HG02588 (cell line): ENCODE measurements around the gene ECT2.
"Not testable (repeated sequence)": the region's sequence is repeated elsewhere in the genome, so short reads cannot be mapped to it uniquely, and the experiment has no call there.

ENCODE experiments used
- ATAC-seq: cut with Tn5 transposase; IDR thresholded peaks from one replicate; pipeline ENCODE4 v1.9.1; 2021; ENCODE audit warnings: mild to moderate bottlenecking, moderate library complexity; ENCODE audit not compliant: unreplicated experiment

ECT2 gene

DNA sequence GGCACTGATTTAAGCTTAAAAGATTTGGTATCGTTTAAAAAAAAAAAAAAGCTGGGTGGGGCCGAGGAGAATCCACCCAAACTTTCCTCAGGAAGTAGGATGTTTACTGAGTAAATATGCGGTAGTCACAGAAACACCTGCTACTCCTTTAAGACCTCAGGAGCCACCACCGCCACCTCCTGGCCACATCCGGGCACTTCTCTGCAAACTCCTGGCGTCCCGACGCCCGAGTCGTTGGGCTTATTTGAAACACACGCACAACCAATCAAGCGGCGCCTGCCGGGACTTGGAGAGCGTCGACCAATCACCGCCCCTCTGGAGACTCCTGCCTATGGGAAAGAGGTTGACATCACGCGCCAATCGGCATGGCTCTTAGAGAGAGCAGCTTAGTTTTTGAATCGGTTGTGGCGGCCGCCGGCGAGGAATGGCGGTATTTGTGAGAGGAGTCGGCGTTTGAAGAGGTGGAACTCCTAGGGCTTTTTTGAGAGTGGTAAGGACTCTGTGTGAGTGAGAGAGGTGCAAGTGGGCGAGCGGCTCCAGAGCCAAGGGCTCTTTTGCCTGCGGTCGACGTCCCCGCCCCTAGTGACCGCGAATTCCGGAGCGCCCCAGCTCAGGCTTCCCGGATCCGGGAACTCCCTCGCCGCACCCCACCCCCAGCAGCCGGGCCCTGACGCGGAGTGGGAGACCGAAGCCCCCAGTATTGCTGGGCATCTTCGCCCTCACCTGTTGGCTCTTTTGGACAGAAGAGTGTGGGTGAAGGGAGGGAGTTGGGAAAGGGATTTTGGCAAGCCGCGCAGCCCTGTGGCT lies at the start of gene ECT2:
ECT2 (plus strand) TSS at position 359 of the 807 bp plus-strand sequence. CDS start 3,805 bp downstream, outside the sequence.
- peak; percentile 97 for ATAC-seq

DNA sequence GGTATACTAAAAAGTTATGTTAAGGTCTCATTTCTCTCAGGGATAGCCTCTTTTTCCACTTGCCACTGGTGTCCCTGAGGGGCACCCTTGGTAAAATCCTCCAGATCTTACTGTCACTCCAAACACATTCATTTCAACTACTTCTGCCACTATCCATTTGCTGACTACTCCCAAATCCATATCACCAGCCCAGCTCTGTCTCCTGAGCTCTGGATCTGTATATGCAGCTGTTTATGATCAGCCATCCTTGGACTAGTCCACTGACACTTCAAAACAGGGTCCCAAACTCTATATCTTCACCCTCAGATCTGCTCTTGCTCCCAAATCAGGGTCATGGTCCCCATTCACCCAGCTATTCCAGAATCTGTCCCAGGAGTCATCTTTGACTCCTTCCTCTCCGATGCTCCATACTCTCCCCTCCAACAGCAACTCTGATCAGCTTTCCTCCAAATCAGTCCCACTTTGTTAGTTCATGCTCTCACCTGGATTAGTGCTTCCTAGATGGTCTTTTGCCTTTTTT lies 49.5 kb upstream of the ECT2 start:
- ATAC-seq: no peak

GRCh38 chr3:172701751-172702150 lies 48.8 kb upstream of the ECT2 start:
- no peak for ATAC-seq

DNA sequence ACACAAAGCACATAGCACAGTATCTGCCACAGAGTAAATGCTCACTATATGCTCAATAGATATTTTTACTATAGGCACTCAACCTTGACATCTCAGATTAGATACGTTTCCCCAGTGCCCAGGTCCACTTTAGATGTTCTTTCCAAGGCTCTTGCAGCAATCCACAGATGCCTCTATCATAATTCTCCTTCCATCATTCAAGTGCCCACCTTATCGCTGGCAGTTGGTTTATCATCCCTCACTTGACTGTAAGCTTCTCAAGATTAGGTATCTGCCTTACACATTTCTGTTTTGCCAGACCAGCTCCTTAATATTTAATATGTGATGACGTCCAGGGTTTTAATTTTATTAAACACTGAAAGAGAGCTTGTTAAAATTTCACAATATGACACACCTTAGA lies 48.3 kb upstream of the ECT2 start:
- ATAC-seq: no peak

DNA sequence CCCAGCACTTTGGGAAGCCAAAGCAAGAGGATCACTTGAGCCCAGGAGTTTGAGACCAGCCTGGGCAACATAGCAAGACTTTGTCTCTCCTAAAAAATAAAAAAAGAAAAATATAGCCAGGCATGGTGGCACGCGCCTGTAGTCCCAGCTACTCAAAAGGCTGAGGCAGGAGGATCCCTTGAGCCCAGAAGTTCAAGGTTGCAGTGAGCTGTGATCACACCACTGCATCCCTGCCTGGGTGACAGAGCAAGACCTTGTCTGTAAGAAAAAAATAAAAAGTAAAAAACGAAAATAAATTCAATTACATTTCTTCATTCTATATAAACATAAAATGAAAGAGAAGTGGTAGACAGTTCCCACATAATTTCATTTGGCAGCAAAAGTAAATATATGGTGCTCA lies 47.8 kb upstream of the ECT2 start:
- ATAC-seq: not testable (repeated sequence)

GRCh38 chr3:172704001-172704400 lies 46.5 kb upstream of the ECT2 start:
- ATAC-seq: no peak

GRCh38 chr3:172705170-172705569 lies 45.4 kb upstream of the ECT2 start:
- ATAC-seq: no peak

DNA sequence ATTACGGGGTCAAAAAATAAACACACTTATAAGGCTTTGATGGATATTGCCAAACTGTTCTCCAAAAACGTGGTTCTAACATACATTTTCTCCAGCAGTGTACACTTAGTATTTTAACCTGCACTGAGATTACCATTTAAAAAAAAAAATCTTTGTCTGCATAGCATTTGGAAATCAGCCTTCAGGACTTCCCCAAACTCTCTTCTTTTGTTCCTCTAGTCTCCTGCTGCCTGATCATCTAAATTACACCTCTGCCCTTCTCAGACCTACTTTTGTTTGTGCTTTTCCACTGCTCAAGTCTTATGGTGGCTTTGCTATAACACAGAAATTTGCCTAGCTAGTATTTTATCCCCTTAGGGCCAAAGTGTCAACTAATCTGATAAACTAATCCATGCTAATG lies 43.5 kb upstream of the ECT2 start:
- ATAC-seq: no peak

- no peak for ATAC-seq
These were observed 42.6 kb upstream of the ECT2 start for GRCh38 chr3:172707967-172708366.

GRCh38 chr3:172708921-172709773 lies 41.4 kb upstream of the ECT2 start:
- ATAC-seq: no peak

DNA sequence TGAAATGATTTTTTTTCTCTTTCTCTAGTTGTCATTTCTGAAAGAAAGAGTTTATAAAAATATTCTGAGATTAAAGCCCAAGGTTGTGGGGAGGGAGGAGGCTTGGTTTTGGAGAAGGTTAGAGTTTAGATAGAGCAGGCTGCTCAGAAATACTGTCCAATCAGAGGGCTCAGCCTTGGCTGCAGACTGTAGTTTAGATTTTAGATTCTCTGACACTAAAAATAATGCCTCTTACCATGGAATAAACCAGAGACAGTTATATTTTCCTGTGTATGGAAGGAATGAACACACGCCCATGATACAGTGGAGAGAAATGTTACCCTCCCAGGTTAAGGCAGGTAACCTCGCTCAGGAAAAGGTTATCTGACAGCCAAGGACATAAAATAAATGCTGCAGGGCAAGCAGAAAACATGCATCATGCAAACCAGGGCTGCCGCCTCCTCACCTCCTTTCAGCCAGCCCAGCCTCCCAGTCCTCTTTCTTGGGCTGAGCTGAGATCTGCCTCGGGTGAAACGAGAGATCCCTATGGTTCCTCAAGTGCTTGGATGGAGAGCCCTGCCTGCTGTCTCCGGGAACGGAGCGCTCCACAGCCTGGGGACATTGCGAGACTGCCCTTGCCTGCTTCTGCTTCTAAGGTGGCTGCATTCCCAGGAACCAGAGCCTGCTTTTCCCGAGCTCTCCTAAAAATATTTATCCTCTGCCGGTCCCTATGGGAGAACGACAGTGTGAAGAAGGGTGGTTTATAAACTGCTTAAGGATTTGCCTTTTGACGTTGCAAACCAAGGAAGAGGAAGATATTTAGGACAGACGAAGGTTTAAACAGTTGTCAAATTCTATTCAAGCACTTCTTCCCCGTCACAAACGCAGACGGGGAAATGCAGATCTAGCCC lies 40.5 kb upstream of the ECT2 start:
- no peak for ATAC-seq

DNA sequence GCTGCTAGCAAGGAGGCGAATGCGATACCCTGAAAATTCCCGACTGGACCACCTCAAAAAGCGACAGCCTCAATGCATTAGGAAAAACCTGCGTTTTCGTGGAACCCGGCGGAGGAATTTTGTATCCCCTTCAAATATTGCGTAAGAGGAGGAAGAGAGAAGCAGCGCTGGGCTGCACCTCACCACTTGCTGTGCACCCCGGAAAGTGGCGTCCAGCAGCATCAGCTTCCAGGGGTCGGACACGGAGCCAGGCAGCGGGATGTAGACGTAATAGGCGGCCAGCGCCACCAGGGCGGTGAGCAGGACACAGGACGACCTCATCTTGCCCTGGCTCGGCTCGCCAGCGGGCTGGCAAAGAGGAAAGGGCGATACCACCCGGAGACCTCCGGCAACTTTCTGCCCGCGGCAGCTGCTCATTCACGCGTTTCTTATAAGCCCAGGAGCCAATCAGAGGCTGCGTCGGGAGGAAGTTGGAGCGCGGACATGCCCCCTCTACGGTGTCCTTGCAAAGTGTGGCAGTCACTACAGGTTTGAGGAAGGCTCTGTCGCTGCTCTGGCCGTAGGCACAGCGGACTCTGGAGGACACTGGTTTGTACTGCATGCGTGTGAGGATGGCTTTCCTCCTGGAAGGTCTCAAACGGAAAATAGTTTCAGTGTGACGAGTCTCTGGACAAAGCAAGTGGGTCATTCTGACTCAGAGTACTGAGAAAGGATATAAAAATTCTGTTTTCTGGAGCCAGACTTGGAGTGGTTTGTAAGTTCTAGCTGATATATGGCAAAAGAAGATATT lies 39.7 kb upstream of the ECT2 start, which contains the start of gene NCEH1:
NCEH1 (minus strand) TSS at position 404 of the 790 bp plus-strand sequence; CDS start at position 321, 83 bp downstream.
- ATAC-seq: peak; percentile 100

DNA sequence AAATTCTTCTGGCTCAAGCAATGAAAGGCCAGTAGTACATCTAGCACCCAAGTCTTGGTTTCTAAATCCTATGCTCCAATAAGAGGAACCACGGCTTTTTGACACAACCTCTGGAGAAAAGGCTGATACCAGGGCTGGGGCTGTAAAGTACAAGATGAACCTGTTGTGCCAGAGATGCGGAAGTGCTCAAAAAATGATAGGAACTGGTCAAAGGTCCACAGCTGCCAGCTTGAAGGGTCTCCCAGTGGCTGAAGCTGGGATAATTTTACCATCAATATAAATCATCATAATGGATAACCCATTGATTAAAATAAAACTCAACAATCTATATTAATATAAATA lies 39.1 kb upstream of the ECT2 start:
- ATAC-seq: no peak

GRCh38 chr3:172713316-172713715 lies 37.2 kb upstream of the ECT2 start:
- ATAC-seq: no peak

DNA sequence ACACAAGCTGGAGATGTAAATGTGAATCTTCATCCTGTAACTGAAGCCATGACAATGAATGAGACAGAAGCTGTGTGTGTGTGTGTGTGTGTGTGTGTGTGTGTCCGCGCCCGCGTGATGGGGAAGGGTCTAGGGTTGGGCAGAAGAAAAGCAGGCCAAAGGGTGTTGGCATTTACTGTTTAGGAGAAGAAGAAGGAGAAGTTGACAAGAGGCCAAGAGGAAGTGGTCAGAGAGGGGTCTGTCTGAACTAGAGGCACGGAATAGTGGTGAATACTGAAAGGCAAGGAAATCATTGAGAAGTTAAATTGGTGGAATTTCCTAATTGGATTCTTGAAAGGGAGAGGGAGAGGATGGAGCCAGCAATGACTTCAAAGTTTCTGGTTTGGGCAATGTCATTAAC lies 34.0 kb upstream of the ECT2 start:
- no peak for ATAC-seq

DNA sequence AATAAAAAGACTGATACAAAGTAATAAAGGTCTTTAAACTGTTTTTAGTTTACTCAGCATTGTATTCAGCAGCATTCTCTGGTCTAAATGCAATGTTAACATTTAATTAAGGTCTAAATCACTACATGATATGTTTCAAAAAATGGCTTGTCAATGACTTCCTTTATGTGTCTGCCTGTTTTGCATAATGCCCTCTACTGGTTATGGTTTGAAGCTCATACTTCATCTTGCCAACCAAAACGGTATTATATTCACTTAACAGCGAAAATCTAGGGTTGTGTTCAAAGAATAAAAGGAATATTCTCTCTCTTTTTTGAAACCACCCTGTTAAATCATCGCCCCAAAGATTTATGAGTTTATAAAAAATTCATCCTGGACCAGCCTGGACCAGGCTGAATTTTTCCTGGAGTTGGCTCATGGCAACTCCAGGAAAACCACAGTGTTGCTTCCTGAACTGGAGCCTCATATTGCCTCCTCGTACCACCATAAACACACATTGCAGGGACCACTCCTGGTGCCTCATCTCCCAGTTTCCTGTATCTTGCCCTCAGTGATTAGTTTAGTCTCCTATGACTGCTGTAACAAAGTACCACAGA lies 32.9 kb upstream of the ECT2 start:
- ATAC-seq: no peak

DNA sequence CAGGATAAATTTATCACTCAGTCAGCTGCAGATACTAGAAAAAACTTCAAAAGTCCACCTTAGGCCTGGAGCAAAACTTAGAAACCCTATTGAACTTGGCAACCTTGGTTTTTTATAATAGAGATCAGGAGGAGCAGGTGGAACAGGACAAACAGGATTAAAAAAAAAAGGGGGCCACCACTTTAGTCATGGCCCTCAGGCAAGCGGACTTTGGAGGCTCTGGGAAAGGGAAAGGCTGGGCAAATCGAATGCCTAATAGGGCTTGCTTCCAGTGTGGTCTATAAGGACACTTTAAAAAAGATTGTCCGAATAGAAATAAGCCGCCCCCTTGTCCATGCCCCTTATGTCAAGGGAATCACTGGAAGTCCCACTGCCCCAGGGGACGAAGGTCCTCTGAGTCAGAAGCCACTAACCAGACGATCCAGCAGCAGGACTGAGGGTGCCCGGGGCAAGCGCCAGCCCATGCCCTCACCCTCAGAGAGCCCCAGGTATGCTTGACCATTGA lies 27.9 kb upstream of the ECT2 start:
- ATAC-seq: not testable (repeated sequence)

GRCh38 chr3:172726380-172726779 lies 24.1 kb upstream of the ECT2 start:
- no peak for ATAC-seq

GRCh38 chr3:172735014-172735413 lies 15.5 kb upstream of the ECT2 start:
- no peak for ATAC-seq
